HG03520 (cell line): ENCODE measurements around the gene ZNRF3.
"Not testable (repeated sequence)": the region's sequence is repeated elsewhere in the genome, so short reads cannot be mapped to it uniquely, and the experiment has no call there.

Experiments used
- ATAC-seq: cut with Tn5 transposase; IDR thresholded peaks from one replicate; pipeline ENCODE4 v1.9.1; 2021; ENCODE audit warnings: mild to moderate bottlenecking, moderate library complexity; ENCODE audit not compliant: unreplicated experiment

The ZNRF3 gene

DNA sequence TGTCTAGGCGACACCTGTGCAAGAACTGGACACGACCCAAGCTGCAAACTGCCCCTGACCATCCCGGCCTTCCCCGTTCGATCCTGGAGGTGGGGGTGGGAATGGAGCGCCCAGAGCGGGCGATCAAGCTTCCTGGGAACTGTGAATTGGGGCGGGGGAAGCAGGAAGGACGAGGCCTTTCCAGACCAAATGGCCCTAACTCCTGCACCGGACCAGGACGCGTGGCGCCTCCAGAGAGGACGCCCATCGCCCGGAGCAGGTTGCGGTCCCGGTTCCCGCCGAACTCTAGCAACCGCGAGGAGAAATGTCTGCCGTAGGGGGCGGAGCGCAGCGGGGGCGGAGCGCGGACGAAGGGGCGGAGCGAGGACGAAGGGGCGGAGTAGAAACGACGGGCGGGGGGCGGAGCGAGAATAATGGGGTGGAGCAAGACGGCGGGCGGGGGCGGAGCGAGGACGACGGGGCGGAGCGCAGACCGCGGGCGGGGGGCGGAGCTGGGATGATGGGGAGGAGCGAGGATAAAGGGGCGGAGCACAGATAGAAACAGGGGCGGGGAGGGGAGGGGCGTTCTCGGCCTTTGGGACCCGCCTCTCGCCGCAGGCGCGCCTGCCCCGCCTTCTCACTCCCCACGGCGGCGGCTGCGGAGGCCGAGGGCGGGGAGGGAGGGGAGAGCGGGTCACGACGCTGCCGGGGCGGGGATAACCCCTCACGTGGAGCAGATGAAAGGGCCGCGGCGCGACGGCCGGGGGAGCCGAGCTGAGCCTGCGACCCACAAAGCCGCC, at the start of gene ZNRF3:
ZNRF3 (plus strand) TSS at position 695 of the 779 bp plus-strand sequence. CDS start 195 bp downstream, outside the sequence.
- ATAC-seq: peak; percentile 51

DNA sequence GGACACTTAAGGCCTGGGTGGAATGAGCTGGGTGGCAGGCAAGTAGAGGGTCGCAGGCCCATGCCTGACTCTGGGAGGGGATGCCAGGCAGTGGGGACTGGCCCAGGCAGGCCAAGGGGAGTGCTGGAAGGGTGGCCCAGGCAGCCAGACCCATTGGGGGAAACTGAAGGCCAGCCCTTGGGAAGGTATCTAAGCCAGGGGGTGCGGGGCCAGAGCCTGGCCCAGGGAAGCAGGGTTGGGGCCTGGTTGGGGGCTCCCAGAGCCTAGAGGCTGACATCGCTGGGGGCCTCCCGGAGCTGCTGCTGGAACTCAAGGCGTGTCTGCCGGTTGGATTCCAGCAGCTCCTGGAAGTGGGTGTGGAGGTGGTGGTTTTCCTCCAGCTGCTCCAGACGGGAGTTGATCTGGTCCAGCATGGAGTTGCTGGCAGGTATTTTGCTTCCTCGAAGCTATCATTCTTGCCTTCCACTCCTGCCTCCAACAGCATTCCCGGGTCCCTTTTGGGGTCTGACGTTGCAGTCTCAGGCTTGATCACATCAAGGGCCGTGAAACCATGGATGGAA, 47.7 kb upstream of the ZNRF3 start:
- no peak for ATAC-seq

DNA sequence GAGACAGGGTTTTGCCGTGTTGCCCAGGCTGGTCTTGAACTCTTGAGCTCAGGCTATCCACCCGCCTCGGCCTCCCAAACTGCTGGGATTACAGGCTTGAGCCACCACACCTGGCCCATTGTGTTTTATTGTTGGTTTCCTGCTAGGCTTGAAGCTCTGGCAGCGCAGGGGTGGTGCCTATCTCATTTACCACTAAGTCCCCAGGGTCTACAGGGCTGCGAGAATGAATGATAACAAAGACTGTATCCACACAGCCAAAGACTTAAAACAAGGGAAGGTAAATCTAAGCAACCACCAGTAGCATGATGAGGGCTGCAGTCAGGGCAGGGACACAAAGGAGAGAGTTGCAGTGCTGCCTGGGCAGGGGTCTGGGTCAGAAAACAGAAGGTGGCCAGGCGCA, 45.7 kb upstream of the ZNRF3 start:
- no peak for ATAC-seq

DNA sequence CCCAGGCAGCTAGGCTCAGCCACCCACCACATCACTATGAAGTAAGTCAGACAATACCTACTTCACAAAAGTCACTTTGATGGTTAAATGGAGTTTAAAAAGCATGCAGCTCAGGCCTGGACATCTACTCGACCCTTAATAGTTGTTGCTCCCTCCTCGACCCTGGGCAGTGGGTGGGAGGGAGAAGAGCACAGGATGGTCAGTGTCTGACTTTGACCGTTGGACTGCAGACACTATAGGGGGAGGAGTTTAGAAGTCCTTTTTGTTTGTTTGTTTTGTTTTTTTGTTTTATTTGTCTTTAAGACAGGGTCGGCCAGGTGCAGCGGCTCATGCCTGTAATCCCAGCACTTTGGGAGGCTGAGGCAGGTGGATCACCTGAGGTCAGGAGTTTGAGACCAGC, 44.4 kb upstream of the ZNRF3 start:
- no peak for ATAC-seq

DNA sequence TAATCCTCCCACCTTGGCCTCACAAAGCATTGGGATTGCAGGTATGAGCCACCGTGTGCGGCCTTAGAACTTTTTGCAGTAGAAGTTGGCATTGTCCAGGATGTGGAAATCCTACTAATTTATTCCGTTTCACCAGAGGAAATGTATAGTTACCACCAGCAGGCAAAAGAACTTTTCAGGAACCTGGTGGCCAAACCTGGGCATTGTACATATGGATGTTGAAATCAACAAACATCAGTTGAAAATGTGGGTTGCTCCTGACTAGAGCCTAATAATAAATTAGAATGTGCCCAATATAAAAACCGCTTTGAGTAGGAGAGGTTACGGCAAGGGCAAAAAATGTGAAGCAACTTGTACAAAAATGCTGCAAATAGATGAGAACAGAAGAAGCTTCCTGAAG, 42.3 kb upstream of the ZNRF3 start:
- ATAC-seq: no peak

DNA sequence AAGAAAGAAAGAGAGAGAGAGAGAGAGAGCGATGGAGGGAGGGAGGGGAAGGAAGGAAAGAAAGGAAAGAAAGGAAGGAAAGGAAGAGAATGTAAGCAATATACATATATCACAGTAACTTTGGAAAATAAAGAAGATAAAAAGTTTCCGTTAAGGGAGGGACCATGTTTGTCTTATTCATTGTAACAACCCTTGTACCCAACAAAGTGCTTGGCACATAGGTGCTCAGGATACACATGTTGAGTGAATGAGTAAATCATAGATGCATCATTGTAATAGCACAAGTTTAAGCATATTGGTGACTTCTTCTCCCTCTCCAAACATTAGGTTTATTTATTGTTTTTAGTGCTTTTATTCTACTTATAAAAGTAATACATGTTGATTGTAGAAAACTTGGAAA, 39.7 kb upstream of the ZNRF3 start:
- no peak for ATAC-seq

DNA sequence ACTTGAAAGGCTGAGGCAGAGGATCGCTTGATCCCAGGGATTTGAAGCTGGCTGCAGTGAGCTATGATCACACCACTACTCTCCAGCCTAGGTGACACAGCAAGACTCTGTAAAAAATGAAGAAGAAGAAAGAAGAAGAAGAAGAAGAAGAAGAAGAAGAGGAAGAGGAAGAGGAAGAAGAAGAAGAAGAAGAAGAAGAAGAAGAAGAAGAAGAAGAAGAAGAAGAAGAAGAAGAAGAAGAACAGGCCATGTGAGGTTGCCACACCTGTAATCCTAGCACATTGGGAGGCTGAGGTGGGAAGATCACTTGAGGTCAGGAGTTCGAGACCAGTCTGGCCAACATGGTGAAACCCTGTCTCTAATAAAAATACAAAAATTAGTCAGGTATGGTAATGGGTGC, 39.1 kb upstream of the ZNRF3 start:
- ATAC-seq: not testable (repeated sequence)

DNA sequence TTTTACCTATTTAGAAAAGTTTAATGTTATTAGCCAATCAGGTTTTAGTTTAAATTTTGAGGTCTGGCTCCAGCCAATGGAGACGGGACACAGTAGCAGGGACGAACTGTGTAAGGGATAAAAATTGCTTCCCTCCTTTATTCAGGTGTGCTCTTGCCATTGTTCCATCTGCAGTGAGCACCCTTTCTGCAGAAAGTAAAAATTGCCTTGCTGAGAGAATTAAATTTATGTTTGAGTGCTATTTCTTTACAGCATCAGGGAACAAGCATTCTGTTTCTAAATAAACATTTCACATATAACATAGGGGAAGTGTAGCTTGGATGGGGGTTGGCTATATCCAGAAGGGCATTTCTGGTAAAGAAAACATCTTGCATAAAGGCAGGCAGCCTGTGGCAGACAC, 36.4 kb upstream of the ZNRF3 start:
- ATAC-seq: no peak

DNA sequence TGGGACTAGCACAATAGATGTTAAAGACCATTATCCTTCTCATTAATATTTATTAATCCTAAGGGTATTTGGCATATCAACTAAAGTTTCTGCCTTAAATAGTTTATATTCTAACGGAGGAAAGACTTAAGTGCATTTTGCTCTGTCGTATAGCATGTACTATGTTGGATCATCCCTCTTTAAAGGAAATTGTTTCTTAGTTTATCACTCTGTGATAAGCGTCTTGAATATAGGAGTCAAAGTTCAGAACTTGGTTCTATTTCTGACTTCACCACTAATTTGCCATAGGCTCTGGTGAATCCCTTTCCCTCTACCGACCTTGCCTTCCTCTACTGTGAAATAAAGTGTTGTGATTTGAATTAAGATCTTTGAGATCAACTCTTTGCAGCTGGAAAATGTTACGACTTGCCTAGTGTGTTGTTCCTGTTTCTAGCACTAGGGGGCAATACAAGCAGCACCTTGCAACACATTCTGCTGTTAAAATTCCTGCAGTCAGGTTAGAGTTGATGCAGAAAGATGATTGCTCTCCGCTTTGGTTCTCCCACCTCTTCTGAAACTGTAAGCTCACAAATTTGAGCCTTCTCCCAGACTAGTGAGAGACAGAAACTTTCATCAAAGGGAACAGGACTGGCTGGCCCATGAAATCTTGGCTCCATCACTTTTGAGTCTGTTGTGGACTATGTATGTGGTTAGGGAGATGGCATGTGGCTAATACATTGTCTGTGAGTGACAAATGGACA, 27.8 kb upstream of the ZNRF3 start:
- ATAC-seq: no peak

DNA sequence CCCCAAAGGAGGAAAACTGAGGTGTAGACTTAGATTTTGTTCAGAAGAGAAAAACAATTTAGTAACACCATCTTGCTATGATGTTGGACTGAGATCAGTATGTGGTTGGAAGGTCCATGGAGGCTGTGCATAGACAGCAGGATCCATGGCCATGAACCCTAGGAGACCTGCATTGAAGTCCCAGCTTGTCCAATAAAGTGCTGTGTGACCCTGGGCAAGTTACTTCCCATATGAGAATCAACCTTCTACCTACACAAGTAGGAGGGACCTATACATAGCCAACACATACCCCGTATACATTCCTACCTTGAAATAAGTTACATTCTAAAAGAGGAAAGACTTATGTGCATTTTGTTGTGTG, 27.3 kb upstream of the ZNRF3 start:
- ATAC-seq: no peak

DNA sequence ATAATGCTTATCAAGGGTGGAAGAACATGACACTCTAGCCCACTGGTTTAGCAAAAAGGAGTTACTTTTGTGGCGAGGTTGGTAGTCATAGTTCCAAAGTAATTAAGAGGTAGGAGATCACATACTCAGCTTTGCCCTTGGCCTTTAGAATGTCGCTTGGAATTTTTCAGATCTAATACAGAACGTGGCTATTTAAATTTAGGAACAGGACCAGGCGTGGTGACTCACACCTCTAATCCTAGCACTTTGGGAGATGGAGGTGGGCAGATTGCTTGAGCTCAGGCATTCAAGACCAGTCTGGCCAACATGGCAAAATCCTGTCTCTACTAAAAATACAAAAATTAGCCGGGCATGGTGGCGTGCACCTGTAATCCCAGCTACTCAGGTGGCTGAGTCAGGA, 26.1 kb upstream of the ZNRF3 start:
- ATAC-seq: no peak

DNA sequence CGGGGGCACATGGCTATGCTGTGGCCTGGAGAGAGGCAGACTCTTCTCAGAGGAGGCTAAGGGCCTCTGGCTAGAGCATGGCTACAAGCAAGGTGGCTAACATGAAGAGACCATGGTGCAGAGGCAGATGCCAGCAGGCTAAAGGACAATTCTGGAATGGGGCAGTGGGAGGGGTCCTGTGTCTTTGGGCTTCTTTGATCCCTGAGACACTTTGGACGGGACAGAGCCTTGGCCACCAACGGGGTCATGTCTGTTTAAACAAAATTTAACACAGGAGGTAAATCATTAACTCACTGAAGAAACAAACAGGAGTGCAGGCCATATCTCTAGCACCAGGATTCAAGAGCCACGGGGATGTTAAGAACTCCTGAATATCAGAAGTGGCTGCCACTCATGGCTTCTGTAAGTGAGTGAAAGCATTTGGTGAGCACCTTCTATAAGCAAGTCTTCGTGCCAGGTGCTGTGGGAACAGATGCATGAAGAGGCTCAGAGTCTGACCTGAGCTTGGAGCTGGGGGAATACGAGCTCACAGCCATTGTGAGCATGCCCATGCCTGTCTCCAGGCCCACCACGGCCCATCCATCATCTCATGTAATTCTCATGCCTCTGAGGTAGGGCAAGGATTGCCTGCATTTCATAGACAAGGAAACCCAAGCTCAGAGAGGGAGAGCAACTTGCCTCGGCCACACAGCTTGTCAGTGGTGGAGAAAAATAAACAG, 18.3 kb upstream of the ZNRF3 start:
- ATAC-seq: no peak

DNA sequence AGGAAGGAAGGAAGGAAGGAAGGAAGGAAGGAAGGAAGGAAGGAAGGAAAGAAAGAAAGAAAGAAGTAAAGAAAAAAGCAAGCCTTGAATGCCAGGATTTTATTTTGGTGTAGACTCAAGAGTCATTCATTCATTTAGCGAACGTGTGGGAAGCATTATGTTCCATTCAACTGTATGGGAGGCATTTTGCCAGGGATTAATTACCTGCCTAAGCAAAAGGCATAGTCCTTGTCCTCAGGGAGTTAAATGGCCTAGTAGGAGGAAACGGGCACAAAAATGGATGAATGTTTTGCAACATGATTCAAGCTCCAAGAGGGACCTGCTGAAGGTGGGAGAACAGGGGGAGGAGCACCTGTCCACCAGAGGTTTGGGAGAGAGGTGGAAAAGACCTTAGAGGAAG, 16.2 kb upstream of the ZNRF3 start:
- no peak for ATAC-seq

DNA sequence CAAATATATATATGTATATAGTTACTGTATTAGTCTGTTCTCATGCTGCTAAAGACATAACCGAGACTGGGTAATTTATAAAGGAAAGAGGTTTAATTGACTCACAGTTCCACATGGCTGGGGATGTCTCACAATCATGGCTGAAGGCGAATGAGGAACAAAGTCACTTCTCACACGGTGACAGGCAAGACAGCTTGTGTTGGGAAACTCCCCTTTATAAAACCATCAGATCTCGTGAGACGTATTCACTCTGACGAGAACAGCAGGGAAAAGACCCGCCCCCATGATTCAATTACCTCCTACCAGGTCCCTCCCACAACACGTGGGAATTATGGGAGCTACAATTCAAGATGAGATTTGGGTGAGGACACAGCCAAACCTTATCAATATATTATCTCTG, 15.0 kb upstream of the ZNRF3 start:
- ATAC-seq: not testable (repeated sequence)

DNA sequence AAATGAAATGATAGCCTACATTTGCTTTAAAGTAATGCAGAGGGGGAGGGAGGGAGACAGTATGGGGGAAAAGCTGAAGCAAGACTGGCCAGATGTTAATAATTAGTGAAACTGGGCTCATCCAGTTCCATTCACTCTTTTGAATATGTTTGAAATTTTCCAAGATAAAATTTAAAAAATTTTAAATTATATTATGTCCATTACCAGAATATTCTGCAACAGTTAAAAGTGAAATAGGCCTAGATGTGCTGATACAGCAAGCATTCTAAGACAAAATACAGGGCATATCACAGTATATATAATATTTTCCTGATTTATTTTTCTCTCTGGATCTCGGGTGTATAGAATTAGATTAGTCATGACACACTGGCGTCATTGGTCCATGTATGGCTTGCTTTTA, 13.6 kb upstream of the ZNRF3 start:
- no peak for ATAC-seq

DNA sequence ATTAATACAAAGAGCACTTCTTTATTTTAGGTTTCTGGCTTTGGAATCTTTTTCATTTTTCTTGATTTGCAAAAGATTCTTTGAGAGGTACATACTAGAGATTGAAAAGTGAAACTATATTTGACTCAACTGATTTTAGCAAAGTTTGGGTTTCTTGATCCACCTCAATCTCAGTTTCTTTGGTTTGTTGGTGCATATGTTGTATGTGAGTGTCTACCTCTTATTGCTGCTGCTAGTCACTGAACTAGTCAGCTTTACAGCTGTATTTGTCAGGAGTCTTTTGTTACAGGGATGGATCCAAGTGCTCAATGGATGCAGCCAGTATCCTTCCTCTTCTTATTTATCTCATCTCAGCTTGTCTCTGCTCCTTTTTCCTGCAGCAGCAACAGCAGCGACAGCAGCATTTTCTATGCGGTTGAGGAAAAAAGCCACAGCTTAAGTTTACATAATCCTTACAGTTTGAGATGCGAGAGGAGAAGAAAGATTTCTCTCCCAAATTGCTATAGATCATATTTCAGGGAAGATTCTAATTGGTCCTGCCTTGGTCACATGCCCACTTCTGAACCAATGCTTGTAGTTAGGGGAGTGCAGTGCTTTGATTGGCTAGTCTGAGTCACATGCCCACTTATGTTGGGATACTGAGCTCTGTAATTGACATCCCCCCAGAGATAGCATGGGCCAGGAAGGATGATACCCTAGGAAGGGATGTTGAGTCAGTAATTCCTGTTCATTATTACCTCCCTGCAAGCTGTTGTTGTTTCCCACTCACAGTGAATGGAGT, 10.0 kb upstream of the ZNRF3 start:
- no peak for ATAC-seq

DNA sequence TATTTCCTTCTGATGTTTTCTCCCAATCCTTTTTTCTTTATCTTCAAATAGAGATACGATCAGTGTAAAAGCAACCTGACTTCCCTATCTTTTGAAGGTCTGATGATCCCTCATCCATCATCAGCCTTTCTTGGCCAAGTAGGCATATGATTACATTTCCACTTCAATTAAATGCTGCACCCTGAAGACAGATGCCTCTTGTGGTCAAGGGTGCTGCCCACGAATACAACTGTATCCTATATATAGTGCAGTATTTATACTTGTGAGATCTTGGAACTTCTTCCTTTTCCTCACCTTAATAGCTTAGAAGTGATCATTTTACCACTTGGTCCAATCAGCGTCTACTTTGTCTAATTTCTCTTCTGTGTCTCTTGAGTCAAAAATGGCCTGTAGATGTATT, 9.3 kb upstream of the ZNRF3 start:
- no peak for ATAC-seq

DNA sequence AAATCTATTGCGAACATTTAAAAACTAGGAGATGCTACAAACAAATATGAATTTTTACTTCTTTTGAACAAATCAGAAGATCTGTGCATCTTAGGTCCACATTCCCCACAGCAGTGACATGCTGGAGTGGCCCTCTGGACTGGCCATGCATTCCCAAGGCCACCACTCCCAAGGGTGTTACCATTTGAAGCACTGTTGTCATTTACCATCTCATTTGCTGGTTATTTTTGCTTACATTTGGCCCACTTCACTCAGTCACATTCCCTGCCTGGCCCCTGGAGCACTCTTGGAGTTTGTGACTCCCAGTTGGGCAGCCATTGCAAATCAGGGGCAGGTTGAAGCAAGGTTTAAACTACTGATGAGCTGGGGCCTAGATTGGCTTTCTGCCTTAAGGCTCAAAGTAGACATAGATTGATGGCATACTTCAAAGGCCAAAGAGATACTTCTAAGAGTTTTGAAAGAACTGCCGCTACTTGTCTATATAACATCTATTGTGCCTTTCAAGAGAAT, 8.5 kb upstream of the ZNRF3 start:
- no peak for ATAC-seq

DNA sequence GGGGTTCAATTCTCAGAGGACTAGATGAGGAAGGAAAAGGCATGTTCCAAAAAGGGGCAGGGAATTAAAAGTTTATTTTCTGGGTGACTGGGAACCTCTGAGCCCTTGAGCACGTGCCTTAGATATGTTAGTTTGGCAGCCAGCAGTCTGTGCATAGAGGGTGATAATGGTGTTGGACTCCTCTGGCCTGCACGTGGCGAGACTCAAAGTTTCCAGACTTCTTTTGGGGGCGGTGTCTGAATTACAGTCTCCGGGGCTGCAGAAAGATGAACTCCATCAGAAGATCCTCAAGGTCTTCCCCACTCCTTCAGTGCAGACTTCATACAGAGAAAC, 861 bp upstream of the ZNRF3 start:
- no peak for ATAC-seq

DNA sequence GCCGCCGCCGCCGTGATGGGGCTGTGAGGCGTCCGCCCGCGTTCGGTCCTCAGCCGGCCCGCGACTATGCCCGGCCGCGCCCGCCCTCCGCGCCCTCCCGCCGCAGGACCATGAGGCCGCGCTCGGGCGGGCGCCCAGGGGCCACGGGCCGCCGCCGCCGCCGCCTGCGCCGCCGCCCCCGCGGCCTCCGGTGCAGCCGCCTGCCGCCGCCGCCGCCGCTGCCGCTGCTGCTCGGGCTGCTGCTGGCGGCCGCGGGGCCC, 215 bp downstream of the ZNRF3 start:
- peak; percentile 40 for ATAC-seq
